ENCODE results near the gene CADM3. TPM values are rescaled to one million over a fixed set of nuclear protein-coding genes. Genes with fewer than 3 reads are reported as not detected.

CADM3 gene
- total and polyA plus RNA-seq, 2 donors (not counting 3 experiments of a cell fraction or from before 2014, with no cell fraction given): 2.7 to 6.0 TPM

GRCh38 chr1:159141584-159142390 lies 29.6 kb upstream of the CADM3 start:
- POLR2A ChIA-PET: no interaction called here
- no TSS peak for BruUV-seq (replicated peaks)
- Histone ChIP-seq H4K20me1 (replicated peaks; ENCODE audit: control insufficient read depth, extremely low read depth, insufficient read depth, low read length) (no peaks in the 10 kb centered on the region), H3K27me3 (ENCODE audit: control insufficient read depth in 2 of 2, insufficient read depth in 2 of 2, low read length in 2 of 2) (peaks cover 23 to 41% of the 10 kb centered on the region in 2 experiments), H3K9me1 (replicated peaks; ENCODE audit: control insufficient read depth, extremely low read depth, insufficient read depth, low read length) (no peaks in the 10 kb centered on the region), H3K9ac (replicated peaks; ENCODE audit: extremely low read depth, insufficient read depth, low read length) (no peak overlapping the region), H3K27ac (ENCODE audit: insufficient read depth, low read depth, low read length) (no peak overlapping the region), H3K4me2 (ENCODE audit: insufficient read depth, low read length) (peak overlapping the region; percentile 53), H3K36me3 (ENCODE audit: control insufficient read depth in 2 of 2, extremely low read depth in 1 of 2, insufficient read depth in 2 of 2, low read length in 2 of 2) (no peaks in the 10 kb centered on the region), H2AFZ (ENCODE audit: low read depth, low read length) (no peak overlapping the region), H3K4me1 (ENCODE audit: control insufficient read depth, extremely low read depth, insufficient read depth, low read length) (peaks cover 5% of the 10 kb centered on the region), H3K79me2 (ENCODE audit: control insufficient read depth, insufficient read depth, low read length) (no peaks in the 10 kb centered on the region), H3K4me3 (replicated peaks in 1 of 3; ENCODE audit: insufficient read depth in 1 of 3, low read depth in 1 of 3, low read length in 3 of 3) (no peak overlapping the region), H3K9me3 (replicated peaks; ENCODE audit: control insufficient read depth, insufficient read depth, low read length) (no peaks in the 10 kb centered on the region)
- DNase-seq (ENCODE audit: low read depth, low spot score) (peak; percentile 53), FAIRE-seq (peak; percentile 74)
- dilution Hi-C loops (cut with MboI; ENCODE audit: extremely low pct_ligation_motif_present, low sequenced_read_pairs): no loop called here
- CTCF ChIA-PET: interaction anchor here (0.6 to 3.7 kb wide), 10 partner anchors 9 to 889 kb away, joined by 3 to 26 read pairs (median 4); no protein-coding TSS in a partner anchor
- intact Hi-C loops (cut with micrococcal nuclease): no loop called here
- TF ChIP-seq FOS (IDR thresholded peaks at IDR 0.05; ENCODE audit: borderline replicate concordance, insufficient read depth, low read length): no peak
- no peak for TF ChIP-seq JUN (IDR thresholded peaks at IDR 0.05; ENCODE audit: borderline replicate concordance, insufficient read depth, insufficient read length, low read depth)
- TF ChIP-seq MAX (IDR thresholded peaks at IDR 0.05; ENCODE audit: insufficient read depth, insufficient read length): no peak
- no peak for TF ChIP-seq GATA2 (IDR thresholded peaks at IDR 0.05; ENCODE audit: insufficient read depth, insufficient read length, low read depth, low read length)
- no peak for TF ChIP-seq POLR2A (IDR thresholded peaks at IDR 0.05; ENCODE audit: low read depth, low read length)
- TF ChIP-seq MYC (IDR thresholded peaks at IDR 0.05; ENCODE audit: low read depth, low read length): no peak
- no peak for TF ChIP-seq POLR2AphosphoS5 (IDR thresholded peaks at IDR 0.05; ENCODE audit: insufficient read depth, low read depth, low read length)
- no peak for TF ChIP-seq CTCF (IDR thresholded peaks at IDR 0.05; ENCODE audit: extremely low read depth in 1 of 2, insufficient read depth in 1 of 2, low read depth in 1 of 2, low read length in 2 of 2)
- no peak for TF ChIP-seq EZH2 (IDR thresholded peaks at IDR 0.05; ENCODE audit: borderline replicate concordance, low read depth, low read length, severe bottlenecking)
